Tibial artery (tissue), 4 donors: ENCODE measurements around the gene KCNK3.

Experiments
- DNase-seq, 2 donors: peaks; one replicate each; pipeline ENCODE4 v3.0.0-alpha.2; 2019
- H3K27ac ChIP-seq, 2 donors: fragments of 200-600 bp; sonication (generic) in 1 of 2; 1 replicate in 1 of 2; 2 replicates in 1 of 2; pipeline ENCODE4 v1.5.1; 2018 to 2019; ENCODE audit warnings: mild to moderate bottlenecking in 1 of 2
- H3K27me3 ChIP-seq, 2 donors: fragments of 200-600 bp; sonication (generic) in 1 of 2; one replicate each; pipeline versions ENCODE4 v1.5.1 to v1.6.0; 2016 to 2019
- H3K36me3 ChIP-seq, 3 donors: fragments of 200-600 bp; sonication (generic) in 2 of 3; one replicate each; pipeline ENCODE4 v1.5.1; 2016 to 2019; ENCODE audit warnings: mild to moderate bottlenecking in 2 of 3
- H3K4me1 ChIP-seq, 4 donors: fragments of 200-600 bp; sonication (generic) in 2 of 4; 1 replicate in 3 of 4; 2 replicates in 1 of 4; pipeline ENCODE4 v1.5.1; 2016 to 2019
- H3K4me3 ChIP-seq, 2 donors: fragments of 200-600 bp; sonication (generic) in 1 of 2; 1 replicate in 1 of 2; 2 replicates in 1 of 2; pipeline ENCODE4 v1.5.1; 2018 to 2019; ENCODE audit warnings: mild to moderate bottlenecking in 2 of 2
- H3K9me3 ChIP-seq, 3 donors: fragments of 200-600 bp; sonication (generic) in 1 of 3; one replicate each; pipeline ENCODE4 v1.5.1; 2016 to 2019
- intact Hi-C: fragments of 100-400 bp; cut with DNase I; formaldehyde crosslinking; loops from one replicate; pipeline ENCODE4 v1.15.0; 2023; ENCODE audit warnings: low total_unique reads
- TF ChIP-seq, protein P1 (sequence below), 2 experiments: fragments of 200-600 bp in 1 of 2; fragments of 450-650 bp in 1 of 2; IDR thresholded peaks; one replicate each; pipeline ENCODE4 v1.5.1; 2017 to 2019; ENCODE audit warnings: antibody characterized with exemption in 2 of 2, mild to moderate bottlenecking in 1 of 2, moderate library complexity in 1 of 2

KCNK3 gene

DNA sequence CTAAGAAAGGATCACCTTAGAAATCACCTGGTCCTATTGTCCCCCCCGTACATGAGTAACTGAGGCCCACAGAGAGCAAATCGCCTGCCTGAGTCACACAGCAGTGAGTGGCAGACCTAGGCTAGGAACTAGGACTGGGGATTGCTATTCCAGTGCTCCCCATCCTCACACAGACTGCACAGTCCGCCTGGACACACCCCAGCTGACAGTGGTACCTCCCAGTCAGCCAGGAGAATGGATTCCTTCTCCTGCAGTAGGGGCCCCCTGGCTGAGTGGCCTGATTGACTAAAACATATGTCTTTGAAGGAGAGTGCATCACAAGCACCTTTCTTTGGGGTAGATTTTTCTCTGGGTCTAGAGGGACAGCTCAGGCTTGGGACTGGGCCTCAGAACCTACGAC lies 39.2 kb downstream of the KCNK3 start:
- no peak for DNase-seq
- Histone ChIP-seq H3K36me3 (no peaks in the 10 kb centered on the region), H3K4me3 (no peak overlapping the region), H3K9me3 (no peaks in the 10 kb centered on the region), H3K4me1 (no peaks in the 10 kb centered on the region), H3K27ac (no peak overlapping the region), H3K27me3 (no peaks in the 10 kb centered on the region)
- intact Hi-C loops: no loop called here
- TF ChIP-seq, protein P1, sequence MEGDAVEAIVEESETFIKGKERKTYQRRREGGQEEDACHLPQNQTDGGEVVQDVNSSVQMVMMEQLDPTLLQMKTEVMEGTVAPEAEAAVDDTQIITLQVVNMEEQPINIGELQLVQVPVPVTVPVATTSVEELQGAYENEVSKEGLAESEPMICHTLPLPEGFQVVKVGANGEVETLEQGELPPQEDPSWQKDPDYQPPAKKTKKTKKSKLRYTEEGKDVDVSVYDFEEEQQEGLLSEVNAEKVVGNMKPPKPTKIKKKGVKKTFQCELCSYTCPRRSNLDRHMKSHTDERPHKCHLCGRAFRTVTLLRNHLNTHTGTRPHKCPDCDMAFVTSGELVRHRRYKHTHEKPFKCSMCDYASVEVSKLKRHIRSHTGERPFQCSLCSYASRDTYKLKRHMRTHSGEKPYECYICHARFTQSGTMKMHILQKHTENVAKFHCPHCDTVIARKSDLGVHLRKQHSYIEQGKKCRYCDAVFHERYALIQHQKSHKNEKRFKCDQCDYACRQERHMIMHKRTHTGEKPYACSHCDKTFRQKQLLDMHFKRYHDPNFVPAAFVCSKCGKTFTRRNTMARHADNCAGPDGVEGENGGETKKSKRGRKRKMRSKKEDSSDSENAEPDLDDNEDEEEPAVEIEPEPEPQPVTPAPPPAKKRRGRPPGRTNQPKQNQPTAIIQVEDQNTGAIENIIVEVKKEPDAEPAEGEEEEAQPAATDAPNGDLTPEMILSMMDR (IDR thresholded peaks at IDR 0.05): no peak

DNA sequence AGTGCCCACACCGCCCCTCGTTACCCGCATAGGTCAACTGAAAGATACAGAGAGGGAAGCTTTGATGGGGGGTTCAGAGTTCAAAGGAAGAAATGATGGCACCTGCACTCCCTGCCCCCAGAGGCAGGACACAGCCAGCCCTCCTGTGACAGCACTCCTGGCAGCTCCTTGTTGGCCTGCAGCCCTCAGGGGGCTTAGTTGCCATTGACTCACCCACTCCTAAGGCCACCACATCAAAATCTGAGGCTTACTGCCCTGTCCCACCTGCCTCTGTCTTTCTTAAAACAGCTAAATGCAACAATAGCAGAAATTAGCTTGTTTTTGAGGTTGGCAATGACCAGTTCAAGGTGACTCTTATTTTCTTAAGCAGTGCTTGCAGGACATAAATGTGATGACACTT lies 39.9 kb downstream of the KCNK3 start:
- TF ChIP-seq, protein P1 (IDR thresholded peaks at IDR 0.05): no peak
- intact Hi-C loops: no loop called here
- H3K4me3 ChIP-seq: no peak overlapping the region
- H3K27me3 ChIP-seq: no peaks in the 10 kb centered on the region
- no peak overlapping the region for H3K27ac ChIP-seq
- H3K9me3 ChIP-seq: no peaks in the 10 kb centered on the region
- no peak for DNase-seq
- H3K36me3 ChIP-seq: no peaks in the 10 kb centered on the region
- H3K4me1 ChIP-seq: no peaks in the 10 kb centered on the region

DNA sequence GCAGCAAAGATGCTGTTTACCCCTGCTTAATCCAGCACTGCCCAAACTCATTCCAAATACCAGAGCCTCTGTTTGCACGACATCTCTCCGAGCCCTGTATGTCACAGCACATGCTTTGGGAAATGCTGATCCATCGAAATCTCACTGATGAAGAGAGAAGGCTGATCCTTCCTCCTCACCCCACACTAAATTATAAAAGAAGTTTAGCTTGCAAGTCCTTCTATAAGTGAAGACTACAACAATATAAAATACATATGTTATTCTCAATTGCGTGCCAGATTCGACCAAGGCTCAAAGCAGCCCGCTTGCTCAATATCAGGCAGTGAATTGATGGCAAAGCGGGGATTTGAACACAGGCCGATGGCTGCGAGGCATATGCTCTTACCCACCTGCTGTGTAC lies 40.9 kb downstream of the KCNK3 start:
- DNase-seq: no peak
- intact Hi-C loops: no loop called here
- Histone ChIP-seq H3K27ac (no peak overlapping the region), H3K4me3 (no peak overlapping the region), H3K36me3 (no peaks in the 10 kb centered on the region), H3K9me3 (no peaks in the 10 kb centered on the region), H3K4me1 (no peaks in the 10 kb centered on the region), H3K27me3 (no peaks in the 10 kb centered on the region)
- TF ChIP-seq, protein P1 (IDR thresholded peaks at IDR 0.05): no peak

DNA sequence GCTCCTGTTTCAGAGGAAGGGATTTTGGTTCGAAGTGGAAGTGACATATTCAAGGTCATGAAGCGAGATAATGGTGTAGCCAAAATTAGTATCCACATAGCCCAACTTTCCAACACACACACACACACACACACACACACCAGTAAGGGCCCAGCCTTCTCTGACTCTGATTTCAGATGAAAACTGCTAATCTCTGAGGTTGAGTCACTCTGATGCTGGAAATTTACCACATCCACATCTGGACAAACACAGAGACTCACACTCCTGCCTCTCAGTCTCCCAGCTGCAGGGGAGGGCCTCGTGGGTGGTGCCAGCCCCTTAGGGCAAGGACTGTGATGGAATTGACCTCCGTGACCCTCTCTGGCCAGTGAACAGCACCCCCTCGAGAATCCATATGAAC lies 42.6 kb downstream of the KCNK3 start:
- TF ChIP-seq, protein P1 (IDR thresholded peaks at IDR 0.05): no peak
- H3K27ac ChIP-seq: no peak overlapping the region

DNA sequence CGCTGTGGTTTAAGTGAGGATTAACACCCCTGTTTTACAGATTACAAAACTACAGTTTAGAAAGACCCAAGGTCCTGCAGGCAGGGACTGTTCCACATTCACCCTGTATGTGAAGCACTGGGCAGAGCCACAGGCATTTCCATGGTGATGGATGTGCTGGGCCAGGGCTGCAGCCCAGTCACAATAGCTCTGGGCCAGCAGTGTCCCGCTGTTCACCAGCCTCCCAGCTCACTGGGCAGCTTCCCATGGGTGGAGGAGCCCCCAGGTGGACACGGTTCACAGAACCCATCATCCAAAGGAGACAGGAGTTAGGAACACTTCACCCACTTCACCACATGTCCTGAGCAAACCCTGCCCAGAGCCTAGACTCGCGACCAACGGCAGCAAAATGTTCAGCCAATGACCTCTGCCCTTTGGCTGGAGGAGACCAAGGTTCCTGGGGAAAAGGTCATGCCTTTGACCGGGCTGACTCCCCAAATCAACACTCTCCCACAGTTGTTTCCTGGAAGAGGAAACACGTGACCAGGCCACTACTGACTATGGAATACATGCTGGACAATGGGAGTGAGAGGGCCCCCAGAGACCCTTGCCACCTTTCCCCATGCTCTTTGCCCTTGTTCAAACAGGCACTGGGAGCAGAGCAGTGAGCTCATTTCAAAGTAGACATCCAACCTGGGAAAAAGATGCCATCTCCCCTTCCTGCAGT lies 43.5 kb downstream of the KCNK3 start:
- Histone ChIP-seq H3K9me3 (no peaks in the 10 kb centered on the region), H3K27ac (no peak overlapping the region), H3K4me1 (no peaks in the 10 kb centered on the region), H3K36me3 (no peaks in the 10 kb centered on the region), H3K27me3 (no peaks in the 10 kb centered on the region), H3K4me3 (no peak overlapping the region)
- DNase-seq: no peak
- intact Hi-C loops: no loop called here
- TF ChIP-seq, protein P1 (IDR thresholded peaks at IDR 0.05): no peak

More for the DNA sequence above, 42.6 kb downstream of the KCNK3 start:
- H3K9me3 ChIP-seq: no peaks in the 10 kb centered on the region
- H3K4me1 ChIP-seq: no peaks in the 10 kb centered on the region
- no peak overlapping the region for H3K4me3 ChIP-seq
- H3K36me3 ChIP-seq: no peaks in the 10 kb centered on the region
- DNase-seq: no peak
- no peaks in the 10 kb centered on the region for H3K27me3 ChIP-seq
- intact Hi-C loops: no loop called here

DNA sequence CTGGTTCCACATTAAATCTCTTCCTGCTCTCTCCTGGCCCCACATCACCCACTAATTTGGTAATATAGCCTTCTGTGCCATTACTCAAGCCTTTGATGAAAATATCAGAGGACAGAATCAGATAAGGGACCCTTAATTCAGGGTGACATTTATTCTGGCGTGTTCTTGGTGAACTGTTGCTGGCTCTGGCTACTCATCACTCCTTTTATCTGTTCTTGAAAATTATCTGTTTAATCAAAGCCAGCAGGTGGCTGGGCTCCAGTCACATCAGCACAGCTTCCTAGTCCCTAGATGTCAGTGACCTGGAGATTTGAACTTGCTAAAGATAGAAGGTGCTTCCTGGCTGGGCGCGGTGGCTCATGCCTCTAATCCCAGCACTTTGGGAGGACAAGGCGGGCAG lies 44.7 kb downstream of the KCNK3 start:
- Histone ChIP-seq H3K36me3 (no peaks in the 10 kb centered on the region), H3K4me3 (no peak overlapping the region), H3K9me3 (no peaks in the 10 kb centered on the region), H3K27ac (no peak overlapping the region), H3K27me3 (no peaks in the 10 kb centered on the region), H3K4me1 (no peaks in the 10 kb centered on the region)
- intact Hi-C loops: no loop called here
- TF ChIP-seq, protein P1 (IDR thresholded peaks at IDR 0.05): no peak
- DNase-seq: no peak
